DMS153 treated with DMSO at 0.1 percent for 48 hours (cell line): ENCODE data around the gene NUDT6.
"Not testable (repeated sequence)": the region's sequence is repeated elsewhere in the genome, so short reads cannot be mapped to it uniquely, and the experiment has no call there.

ENCODE experiments used
- DNase-seq: peaks from one replicate; lab custom pipeline; 2025; ENCODE audit not compliant: unreplicated experiment; lab: John Stamatoyannopoulos, UW

The NUDT6 gene

DNA sequence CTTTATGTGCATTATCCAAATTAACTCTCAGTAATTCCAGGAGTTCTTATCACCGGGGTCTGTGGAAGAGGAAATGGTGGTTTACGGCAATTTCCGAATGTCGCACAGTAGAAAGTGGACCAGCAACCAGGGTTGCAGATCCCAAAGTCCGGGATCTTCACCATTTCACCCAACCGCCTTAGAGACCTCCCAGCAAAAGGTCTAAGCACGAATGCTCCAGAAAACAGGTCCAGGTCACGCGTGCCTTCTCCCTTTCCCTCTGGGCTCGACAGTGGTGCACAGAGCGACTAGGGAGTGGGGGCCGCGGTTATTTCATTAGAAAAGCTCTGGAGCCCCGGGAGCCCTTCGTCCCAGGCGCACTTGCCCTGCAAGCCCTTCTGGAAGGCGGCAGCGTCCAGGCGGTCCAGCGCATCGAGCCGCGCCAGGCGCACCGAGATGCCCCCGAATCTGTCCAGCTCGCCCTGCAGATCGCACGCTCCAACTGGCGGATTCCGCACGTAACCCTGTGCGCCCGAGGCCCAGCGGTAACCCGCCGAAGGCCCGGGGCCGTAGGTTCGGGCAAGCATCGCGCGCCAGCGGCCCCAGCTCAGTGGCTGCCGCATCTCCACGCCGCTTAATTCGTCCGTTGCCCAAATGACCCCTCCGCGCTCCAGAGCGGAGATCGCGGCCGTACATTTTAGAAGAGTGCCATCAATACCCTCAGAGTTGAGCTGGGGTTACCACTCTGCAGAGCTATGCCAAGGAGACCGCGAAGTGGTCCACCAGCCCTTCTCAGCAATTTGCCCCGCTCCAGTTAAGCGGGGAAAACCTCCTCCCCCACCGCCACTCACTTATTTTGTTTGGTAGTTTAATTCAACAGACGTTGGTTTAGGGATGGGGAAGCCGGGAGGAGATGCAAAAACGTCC, at the start of gene NUDT6:
Gene NUDT6, minus strand, starts transcription at position 627 of the 906 bp plus-strand sequence. Its CDS starts 25 bp downstream, at position 602.
- DNase-seq, result peak; percentile 23

DNA sequence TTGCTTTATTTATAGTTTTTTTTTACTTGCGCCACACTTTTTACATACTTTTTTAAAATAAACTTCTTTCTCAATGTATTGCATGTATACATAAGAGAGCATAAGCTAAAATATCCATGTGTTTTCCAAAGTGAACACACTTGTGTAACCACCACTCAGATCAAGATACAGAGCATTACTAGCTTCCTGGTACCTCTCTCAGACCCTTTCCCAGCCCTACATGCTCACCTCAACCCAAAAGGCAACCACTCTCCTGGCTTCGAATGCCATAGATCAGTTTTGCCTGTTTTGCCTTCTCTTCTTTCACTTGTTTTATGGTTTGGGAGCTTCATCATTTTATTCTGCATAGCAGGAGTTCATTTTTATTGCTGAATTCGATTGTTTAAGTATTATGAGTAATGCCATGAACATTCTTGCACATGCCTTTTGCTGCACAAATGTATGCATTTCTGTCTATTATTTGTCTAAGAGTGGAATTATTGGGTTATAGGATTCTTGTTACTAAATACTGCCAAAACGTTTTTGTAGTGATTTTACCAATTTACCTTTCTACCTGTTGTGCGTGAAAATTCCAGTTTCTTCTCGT, 45.9 kb upstream of the NUDT6 start:
- no peak for DNase-seq

GRCh38 chr4:122967231-122967630, 44.8 kb upstream of the NUDT6 start:
- DNase-seq, result no peak

DNA sequence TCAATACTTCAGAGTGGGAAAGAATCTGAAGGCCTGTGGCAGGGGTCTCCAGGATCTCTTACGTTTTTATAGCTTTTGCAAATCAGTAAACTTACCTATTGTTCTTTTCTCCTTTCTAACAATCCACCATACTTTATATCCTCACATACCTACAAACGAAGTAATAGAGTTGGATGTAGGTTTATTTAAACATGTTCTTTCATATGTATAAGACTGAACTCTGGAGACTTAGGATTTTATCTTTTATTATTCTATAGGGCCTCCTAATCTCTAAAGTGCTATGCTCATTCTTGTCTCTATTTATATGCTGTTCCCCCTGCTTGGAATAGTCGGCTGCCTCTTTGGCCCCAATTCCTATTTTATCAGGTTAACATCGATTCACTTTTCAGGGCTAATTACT, 43.8 kb upstream of the NUDT6 start:
- DNase-seq, result no peak

DNA sequence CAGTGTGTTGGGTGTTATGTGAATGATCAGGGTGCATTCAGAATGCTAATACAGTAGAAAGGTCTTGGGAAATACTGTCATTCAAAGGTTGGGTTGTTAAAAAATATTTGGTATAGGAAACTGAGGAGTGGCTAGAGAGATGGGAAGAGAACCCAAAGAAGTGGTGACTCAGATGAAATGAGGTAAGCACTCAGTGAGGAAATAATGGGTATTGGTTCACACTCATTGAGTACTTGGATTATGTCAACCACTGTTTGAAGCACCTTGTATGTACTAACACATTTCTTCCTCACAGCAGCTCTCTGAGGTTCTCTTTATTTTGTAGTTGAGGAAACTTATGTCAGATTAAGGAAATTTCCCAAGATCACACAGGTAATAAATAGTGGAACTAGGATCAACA, 40.8 kb upstream of the NUDT6 start:
- no peak for DNase-seq

- DNase-seq, result no peak
Observed at GRCh38 chr4:122960611-122961000, 38.2 kb upstream of the NUDT6 start.

GRCh38 chr4:122959981-122960610, 37.7 kb upstream of the NUDT6 start:
- DNase-seq, result no peak

GRCh38 chr4:122959441-122959840, 37.0 kb upstream of the NUDT6 start:
- DNase-seq, result no peak

GRCh38 chr4:122958505-122958904, 36.1 kb upstream of the NUDT6 start:
- no peak for DNase-seq

DNA sequence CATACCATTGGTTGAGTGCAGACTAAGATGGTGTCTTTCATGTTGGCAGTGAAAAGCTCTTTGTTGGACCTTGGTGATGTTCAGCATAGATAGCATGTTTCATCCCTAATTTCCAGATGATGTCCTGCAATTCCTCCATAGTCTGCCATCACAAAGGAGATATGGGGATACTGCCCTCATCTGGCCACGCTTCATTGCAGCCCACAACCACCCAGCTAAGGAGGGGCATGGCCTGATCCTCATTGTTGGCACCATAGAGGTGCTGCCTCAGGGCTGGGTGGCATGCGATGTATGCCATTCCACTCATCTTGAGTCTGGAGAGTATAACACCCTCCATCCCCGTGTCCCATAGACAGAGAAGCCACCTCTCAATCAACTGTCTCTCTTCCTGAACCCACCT, 31.5 kb upstream of the NUDT6 start:
- DNase-seq, result no peak

- no peak for DNase-seq
Observed at GRCh38 chr4:122952028-122952427, 29.6 kb upstream of the NUDT6 start.

DNA sequence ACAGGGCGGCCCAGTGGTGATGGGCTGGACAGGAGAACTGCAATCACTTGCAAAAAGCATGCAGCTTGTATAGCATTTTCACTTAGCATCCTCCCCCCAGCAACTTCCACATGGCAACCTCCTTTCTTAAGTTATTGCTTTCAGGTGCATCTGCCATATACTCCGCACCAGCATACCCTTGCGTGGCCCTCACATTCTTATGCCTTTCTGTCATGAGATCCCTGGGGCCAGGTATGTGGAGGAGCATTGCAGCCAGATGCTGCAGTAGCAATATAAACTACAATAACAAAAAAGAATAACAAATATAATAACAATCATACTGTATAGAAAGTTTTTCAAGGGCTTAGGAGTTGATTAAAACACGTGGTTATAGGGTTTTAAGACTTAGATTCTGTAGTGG, 26.3 kb upstream of the NUDT6 start:
- no peak for DNase-seq

DNA sequence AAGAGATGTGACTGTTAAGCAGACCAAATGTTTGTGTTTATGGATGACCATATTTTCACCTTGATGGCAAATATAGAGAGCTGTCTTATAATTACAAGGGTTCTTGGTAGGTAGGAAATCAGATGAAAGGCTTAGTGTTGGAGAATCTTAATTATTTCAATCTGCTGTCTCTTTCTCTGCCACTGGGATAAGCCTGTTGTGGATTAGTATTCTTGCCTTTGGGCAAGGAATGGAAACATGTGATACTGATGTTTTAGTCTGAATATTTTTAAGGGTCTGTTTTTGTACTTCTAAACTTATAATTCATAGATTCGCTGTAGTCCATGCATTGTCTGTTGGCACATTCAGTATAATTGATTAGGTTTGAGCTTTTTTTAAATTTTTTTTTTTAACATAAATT, 23.7 kb upstream of the NUDT6 start:
- DNase-seq, result no peak

DNA sequence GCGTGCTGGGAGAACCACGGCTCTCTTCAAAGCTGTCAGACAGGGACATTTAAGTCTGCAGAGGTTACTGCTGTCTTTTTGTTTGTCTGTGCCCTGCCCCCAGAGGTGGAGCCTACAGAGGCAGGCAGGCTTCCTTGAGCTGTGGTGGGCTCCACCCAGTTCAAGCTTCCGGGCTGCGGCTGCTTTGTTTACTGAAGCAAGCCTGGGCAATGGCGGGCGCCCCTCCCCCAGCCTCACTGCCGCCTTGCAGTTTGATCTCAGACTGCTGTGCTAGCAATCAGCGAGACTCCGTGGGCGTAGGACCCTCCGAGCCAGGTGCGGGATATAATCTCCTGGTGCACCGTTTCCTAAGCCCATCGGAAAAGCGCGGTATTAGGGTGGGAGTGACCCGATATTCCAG, 22.7 kb upstream of the NUDT6 start:
- DNase-seq, result not testable (repeated sequence)

DNA sequence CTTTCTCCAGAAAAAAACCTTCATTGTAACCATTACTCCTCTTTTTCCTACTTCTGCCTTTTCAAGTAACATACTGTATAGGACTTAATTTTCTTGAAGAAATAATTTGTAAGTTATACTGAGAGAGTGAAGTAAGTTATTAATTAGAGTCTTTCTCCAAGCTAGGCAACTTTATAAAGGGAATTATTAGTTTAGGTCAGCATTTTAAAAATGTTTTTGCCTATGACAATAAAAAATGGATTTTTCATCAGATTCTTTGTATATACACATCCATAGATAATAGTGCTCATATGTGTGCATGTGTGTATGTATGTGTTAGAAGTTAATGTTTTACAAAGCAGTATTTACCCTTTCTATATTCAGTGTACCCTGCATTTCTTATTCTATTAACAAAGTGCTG, 10.4 kb upstream of the NUDT6 start:
- DNase-seq, result no peak

GRCh38 chr4:122930862-122931261, 8.5 kb upstream of the NUDT6 start:
- peak; percentile 18 for DNase-seq

DNA sequence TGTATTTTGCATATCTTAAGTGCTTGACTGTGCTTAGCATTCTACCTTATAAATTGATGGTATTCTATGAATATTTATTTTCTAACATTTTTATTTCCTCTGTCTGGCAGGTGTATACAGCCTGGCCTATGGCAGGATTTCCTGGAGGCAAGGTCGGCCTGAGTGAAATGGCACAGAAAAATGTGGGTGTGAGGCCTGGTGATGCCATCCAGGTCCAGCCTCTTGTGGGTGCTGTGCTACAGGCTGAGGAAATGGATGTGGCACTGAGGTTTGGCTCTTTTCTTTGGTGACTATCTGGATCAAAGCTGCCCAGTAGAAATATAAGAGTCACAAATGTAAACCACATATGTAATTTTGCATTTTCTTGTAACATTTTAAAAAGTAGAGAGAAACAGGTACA, 6.5 kb upstream of the NUDT6 start:
- no peak for DNase-seq

GRCh38 chr4:122922877-122923511, 597 bp upstream of the NUDT6 start:
- DNase-seq, result peak; percentile 73

DNA sequence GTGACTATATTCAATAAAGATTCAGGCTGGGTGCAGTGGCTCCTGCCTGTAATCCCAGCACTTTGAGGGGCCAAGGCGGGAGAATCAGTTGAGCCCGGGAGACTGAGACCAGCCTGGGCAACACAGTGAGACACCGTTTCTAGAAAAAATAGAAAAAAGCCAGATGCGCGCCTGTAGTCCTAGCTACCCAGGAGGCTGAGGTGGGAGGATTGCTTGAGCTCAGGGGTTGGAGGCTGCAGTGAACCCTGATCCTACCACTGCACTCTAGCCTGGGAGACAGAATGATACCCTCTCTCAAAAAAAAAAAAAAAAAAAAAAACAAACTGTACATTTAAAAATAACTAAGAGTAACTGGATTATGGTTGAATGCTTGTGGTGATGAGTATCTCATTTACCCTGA, 1.1 kb downstream of the NUDT6 start:
- DNase-seq, result no peak

DNA sequence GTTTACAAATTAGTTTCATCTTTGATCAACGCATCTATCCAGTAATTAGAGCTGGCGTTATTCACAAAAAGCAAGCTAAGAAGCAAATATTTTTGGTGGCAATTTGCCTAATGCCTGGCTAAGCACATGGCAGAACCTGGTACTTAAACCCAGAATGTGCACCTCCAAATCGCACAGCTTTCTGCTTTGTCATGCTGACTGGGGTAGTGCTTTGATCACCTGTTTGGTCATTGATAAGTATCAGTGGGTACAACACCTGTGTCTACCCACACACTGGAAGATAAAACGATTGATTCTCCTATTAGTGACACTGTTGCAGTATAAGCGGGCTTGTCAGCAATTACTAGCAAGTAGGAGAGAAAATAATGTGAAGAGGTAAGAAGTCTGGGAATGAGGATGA, 1.9 kb downstream of the NUDT6 start:
- no peak for DNase-seq

- no peak for DNase-seq
Observed at GRCh38 chr4:122917731-122918130, 4.7 kb downstream of the NUDT6 start.

DNA sequence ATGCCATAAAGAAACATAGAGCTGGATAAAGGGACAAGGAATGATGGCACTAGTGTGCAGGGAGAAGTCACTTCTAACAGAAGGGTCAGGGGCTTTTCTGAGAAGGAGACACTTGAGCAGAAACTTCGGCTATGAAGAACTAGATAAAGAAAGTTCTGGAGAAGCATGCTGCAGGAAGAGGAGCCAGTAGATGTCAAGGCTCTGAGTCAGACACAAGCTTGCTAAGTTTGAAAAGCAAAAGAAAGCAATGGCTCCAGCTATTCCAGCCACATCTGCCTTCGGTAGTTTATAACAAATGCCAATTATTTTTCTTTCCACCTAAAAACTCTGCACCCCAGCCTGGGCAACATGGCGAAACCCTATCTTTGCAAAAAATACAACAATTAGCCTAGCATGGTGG, 7.5 kb downstream of the NUDT6 start:
- DNase-seq, result no peak
